NCI-H69 (cell line): ENCODE results near the gene JMJD7.

ENCODE experiments used
- DNase-seq: peaks from one replicate; lab custom pipeline; 2025; lab: John Stamatoyannopoulos, UW

JMJD7 gene

GRCh38 chr15:41883484-41883825, 55.6 kb downstream of the JMJD7 start:
- no peak for DNase-seq

DNA sequence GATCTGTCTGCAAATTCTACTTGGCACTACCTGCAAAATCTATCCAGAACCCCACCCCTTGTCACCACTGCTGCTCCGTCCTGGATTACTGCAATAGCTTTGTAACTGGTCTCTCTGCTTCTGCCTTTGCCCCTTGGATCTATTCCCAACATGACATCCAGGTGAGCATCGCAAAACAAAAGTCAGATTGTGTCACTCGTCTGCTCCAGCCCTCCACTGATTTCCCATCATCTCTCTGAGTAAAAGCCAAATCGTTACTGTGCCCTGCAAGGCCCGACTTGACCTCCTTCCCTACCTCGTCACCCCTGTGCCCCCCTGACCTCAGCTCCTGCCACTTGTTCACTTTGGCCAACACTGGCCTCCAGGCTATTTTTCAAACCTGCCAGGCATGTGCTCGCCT, 56.6 kb downstream of the JMJD7 start:
- DNase-seq: no peak

DNA sequence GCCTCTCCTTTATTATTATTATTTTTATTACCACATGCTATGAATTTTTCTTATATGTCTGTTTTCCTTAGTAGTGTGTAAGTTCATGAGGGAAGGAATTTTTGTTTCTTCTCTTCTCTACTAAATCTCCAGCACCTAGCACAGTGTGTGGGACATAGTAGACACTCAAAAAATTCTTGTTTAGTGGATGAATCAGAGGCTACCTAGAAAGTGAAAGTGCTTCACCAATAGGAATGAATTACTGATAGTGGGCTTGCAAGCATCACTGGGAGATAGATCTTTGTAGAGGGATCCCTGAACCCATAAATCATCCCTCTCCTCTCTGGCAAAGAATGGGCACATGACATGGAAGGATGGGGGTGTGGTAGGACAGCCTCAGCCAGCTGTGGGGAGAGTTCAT, 57.4 kb downstream of the JMJD7 start:
- DNase-seq: no peak

DNA sequence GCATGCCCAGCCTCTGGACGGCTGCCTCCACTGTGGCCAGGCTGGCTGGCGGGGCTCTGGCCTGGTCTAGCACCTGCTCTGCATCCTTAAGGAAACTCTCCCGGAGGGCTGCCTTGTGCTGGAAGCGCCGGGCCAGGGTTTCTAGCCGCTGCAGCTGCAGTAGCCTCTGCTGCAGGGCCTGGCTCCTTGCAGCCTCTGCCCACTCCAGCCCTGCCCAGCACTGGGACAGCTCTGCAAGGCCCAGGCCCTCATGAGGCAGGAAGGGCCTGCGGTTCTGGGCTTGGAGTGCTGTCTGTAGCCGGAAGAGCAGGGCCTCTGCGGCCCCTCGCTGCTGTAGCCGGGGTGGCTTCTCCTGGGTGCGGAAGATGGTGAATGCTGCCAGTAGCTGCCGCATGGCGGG, 57.9 kb downstream of the JMJD7 start:
- no peak for DNase-seq

GRCh38 chr15:41886741-41887140, 58.8 kb downstream of the JMJD7 start:
- no peak for DNase-seq

DNA sequence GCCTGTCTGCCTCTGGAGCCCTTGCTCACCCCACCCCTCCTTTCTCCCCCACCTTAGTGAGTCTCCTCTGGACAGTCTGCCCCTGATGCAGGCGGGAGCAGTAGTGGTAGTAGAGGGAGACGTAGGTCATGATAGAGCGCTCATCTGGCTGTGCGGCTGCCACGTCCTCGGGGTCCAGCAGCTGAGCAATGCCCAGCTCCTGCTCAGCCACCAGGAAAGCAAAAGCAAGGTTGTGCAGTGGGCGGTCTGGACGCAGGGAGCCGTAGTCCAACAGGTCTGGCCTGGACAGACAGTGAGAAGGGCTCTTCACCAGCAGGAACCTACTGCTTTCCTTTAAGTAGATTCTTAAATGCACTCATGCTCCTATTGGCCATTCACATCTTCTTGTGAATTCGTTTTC, 59.3 kb downstream of the JMJD7 start:
- DNase-seq: no peak
